GM12891 (cell line): ENCODE results near the gene AADACL3.
"Not testable (repeated sequence)": the region's sequence is repeated elsewhere in the genome, so short reads cannot be mapped to it uniquely, and the experiment has no call there.

Experiments used
- DNase-seq: peaks from one replicate; pipeline ENCODE4 v3.0.0; 2011; ENCODE audit warnings: low spot score; ENCODE audit not compliant: insufficient read length
- FAIRE-seq: peaks from 2 replicates; lab custom pipeline; 2011; peaks lifted over from hg19 to GRCh38; lab: Jason Lieb, UNC
- PAX5 ChIP-seq: IDR thresholded peaks from 2 replicates; pipeline ENCODE4 v1.6.1; 2011; ENCODE audit warnings: low read length, moderate library complexity, mild to moderate bottlenecking; ENCODE audit not compliant: insufficient read depth, severe bottlenecking
- POLR2A ChIP-seq: IDR thresholded peaks from 2 replicates; pipeline ENCODE4 v1.6.1; 2011; ENCODE audit warnings: low read depth, low read length, control low read depth
- POLR2AphosphoS5 ChIP-seq: IDR thresholded peaks from 2 replicates; pipeline ENCODE4 v1.6.1; 2011; ENCODE audit warnings: low read depth, low read length, control low read depth
- POU2F2 ChIP-seq: IDR thresholded peaks from 2 replicates; pipeline ENCODE4 v1.6.1; 2011; ENCODE audit warnings: low read depth, mild to moderate bottlenecking, control low read depth, low read length, moderate library complexity
- SPI1 ChIP-seq: IDR thresholded peaks from 2 replicates; pipeline ENCODE4 v1.6.1; 2011; ENCODE audit warnings: low read depth, low read length, control low read depth
- TAF1 ChIP-seq: IDR thresholded peaks from 2 replicates; pipeline ENCODE4 v1.6.1; 2011; ENCODE audit warnings: low read depth, low read length, control low read depth

The AADACL3 gene

GRCh38 chr1:12717301-12717838 is 1.5 kb downstream of the AADACL3 start:
- DNase-seq (no peak), FAIRE-seq (no peak)
- TF ChIP-seq POU2F2 (no peak), TAF1 (no peak), SPI1 (no peak), POLR2A (no peak), POLR2AphosphoS5 (no peak)

DNA sequence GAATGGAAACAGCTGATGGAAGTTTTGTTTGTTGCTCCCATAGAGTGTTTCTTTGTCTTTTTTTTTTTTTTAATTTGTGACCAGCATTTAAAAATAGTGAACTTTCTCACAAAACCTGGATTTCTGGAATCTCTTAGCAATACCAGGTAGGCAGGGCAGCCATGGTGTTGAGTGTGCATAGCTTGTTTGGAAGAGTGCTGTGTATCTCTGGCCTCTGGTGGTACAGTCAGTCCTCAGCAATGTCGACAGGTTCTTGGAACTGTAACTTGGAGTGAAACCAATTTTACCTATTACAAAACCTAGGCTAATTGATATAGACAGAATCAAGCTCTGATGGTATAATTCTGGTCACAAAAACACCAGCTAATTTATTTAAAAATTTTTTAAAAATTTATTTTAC is 6.7 kb downstream of the AADACL3 start:
- TF ChIP-seq POU2F2 (no peak), TAF1 (no peak), POLR2AphosphoS5 (no peak)
- no peak for FAIRE-seq
- DNase-seq = no peak

DNA sequence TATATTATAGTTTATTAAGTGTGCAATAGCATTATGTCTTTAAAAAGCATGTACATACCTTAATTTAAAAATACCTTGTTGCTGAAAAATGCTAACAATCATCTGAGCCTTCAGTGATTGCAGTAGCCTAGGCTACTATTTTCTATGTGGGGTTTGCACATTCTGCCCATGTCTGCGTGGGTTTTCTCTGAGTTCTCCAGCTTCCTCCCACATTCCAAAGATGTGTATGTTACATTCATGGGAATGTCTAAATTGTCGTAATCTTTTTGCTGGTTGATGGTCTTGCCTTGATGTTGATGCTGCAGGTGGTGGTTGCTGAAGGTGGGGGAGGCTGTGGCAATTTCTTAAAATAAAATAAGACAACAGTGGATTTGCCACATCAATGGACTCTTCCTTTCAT is 12.5 kb downstream of the AADACL3 start:
- FAIRE-seq (no peak), DNase-seq (no peak)
- TF ChIP-seq PAX5 (no peak), TAF1 (no peak), POLR2A (no peak), POLR2AphosphoS5 (no peak), POU2F2 (no peak), SPI1 (no peak)

DNA sequence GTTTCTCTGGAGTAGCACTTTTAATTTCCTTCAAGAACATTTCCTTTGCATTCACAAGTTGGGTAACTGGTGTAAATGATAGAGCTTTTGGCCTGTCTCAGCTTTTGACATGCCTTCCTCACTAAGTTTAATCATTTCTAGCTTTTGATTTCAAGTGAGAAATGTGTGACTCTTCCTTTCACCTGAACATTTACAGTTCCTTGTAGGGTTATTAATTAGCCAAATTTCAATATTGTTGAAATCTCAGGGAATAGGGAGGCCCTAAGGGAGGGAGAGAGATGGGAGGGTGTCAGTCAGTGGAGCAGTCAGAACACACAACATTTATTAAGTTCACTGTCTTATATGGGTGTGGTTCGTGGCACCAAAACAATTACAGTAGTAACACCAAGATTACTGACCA is 14.2 kb downstream of the AADACL3 start:
- DNase-seq = no peak
- TF ChIP-seq POU2F2 (no peak), SPI1 (no peak), POLR2AphosphoS5 (no peak), POLR2A (no peak), TAF1 (no peak), PAX5 (no peak)
- no peak for FAIRE-seq

GRCh38 chr1:12731084-12731483 is 15.2 kb downstream of the AADACL3 start:
- not testable (repeated sequence) for DNase-seq, FAIRE-seq

- no peak for FAIRE-seq
- no peak for TF ChIP-seq POU2F2
- no peak for TF ChIP-seq POLR2AphosphoS5
- TF ChIP-seq PAX5 = no peak
- no peak for TF ChIP-seq SPI1
- no peak for TF ChIP-seq TAF1
- TF ChIP-seq POLR2A = no peak
- no peak for DNase-seq
These were observed 18.7 kb downstream of the AADACL3 start for GRCh38 chr1:12734651-12735050.

DNA sequence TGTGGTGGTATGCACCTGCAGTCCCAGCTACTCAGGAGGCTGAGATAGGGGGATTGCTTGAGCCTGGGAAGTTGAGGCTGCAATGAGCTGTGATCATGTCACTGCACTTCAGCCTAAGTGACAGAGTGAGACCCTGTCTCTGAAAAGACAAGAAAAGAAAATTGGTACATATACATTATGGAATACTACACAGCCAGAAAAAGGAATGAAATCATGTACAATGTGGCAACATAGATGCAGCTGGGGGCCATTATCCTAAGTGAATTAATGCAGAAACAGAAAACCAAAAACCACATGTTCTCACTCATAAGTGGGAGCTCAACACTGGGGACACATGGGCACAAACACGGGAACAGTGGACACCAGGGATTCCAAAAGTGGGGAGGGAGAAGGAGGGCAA is 23.0 kb downstream of the AADACL3 start:
- FAIRE-seq (no peak), DNase-seq (no peak)

DNA sequence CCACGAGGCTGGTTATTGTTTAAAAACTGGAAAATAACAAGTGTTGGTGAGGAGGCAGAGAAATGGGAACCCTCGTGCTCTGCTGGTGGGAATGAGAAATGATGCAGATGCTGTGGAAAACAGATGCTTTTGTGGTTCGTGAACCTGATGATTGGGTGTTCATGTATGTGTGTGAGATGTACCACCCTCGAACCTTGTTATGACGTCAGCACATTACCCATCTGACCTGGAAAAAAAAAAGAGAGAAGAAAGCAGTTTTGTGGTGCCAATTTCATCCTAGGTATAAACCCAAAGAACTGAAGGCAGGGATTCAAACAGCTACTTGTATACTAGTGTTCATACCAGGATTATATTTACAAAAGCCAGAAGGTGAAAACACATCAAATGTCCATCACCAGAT is 23.7 kb downstream of the AADACL3 start:
- FAIRE-seq (no peak), DNase-seq (no peak)
- TF ChIP-seq TAF1 (no peak), POLR2AphosphoS5 (no peak), POU2F2 (no peak), PAX5 (no peak), POLR2A (no peak), SPI1 (no peak)

More for the DNA sequence above, 23.0 kb downstream of the AADACL3 start:
- no peak for TF ChIP-seq SPI1

DNA sequence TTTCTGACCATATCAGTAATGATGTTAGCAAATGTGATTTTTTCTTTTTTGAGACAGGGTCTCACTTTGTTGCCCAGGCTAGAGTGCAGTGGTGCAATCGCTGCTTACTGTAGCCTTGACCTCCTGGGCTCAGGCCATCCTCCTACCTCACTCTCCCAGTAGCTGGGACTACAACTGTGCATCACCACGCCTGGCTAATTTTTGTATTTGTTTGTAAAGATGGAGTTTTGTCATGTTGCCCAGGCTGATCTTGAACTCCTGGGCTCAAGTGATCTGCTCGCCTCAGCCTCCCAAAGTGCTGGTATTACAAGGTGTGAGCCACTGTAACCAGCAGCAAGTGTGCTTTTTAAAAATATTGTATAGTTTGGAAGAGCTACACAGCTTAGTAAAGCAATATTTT is 26.0 kb downstream of the AADACL3 start:
- no peak for TF ChIP-seq POU2F2
- TF ChIP-seq POLR2AphosphoS5 = no peak
- TF ChIP-seq TAF1 = no peak
- TF ChIP-seq SPI1 = no peak
- TF ChIP-seq PAX5 = no peak
- TF ChIP-seq POLR2A = no peak
- FAIRE-seq = no peak
- no peak for DNase-seq

DNA sequence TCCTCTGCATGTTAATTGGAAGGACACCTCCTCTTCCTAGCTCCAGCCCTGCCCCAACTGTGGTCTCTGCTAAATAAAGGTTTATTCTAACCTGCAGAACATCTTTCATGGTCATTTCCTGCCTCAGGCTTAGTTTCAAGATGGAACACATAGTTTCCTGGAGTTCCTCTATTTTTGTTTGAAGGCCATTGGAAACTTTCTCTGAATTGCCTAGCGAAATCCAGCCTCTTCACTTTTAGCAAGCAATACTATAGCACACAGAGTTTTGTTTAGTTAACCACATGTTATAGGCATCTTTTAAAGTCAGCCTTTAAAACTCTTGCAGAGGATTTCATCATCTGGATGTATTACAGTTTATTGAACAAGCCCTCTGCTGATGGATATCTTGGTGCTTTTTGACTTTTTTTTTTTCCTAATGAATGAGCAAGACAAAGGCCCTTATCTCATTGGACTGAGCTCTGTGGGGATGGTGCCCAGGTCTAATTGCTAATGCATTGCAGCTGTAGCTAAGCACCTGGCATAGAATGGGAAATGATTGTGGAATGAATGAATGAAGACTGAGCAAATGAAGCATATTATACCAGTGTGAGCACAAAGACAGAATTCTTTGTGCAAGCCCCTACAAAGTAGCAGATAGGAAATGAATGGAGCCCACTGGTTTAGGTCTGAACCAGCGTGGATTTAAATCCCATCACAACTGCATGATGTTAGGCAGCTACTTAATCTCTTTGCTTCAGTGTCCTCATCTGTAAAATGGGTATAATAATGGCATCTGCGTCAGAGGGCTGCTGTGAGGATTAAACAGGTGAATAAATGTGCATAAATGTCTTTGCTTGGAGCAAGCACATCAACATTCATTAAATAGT is 29.4 kb downstream of the AADACL3 start:
- DNase-seq = no peak
- no peak for FAIRE-seq

More for the DNA sequence above, 29.4 kb downstream of the AADACL3 start:
- TF ChIP-seq SPI1 = no peak
- TF ChIP-seq POLR2A = no peak
- no peak for TF ChIP-seq TAF1
- no peak for TF ChIP-seq POLR2AphosphoS5
- TF ChIP-seq PAX5 = no peak
- no peak for TF ChIP-seq POU2F2
